HCT116 (cell line): Measurements from ENCODE around the gene TRPM6. TPM values are rescaled to one million over a fixed set of nuclear protein-coding genes. Genes with fewer than 3 reads are reported as not detected.

Experiments used
- ATAC-seq: fragments of 200-7000 bp; cut with Tn5 transposase; 2 replicates; pipeline ENCODE4 v1.9.1; 2020; ENCODE audit warnings: mild to moderate bottlenecking, moderate library complexity
- BruUV-seq: library from RNA; stranded (reverse); fragments of 400-500 nt; replicated peaks from 2 replicates; lab custom pipeline; 2021; lab: Mats Ljungman, UMichigan
- CTCF ChIA-PET: fragments of 300-600 bp; sonication (Branson Sonifier 250); formaldehyde crosslinking; loops from one replicate; lab custom pipeline; 2021; ENCODE audit warnings: antibody characterized with exemption; lab: Charles Lee
- POLR2A ChIA-PET: fragments of 300-600, 350-600 bp; sonication (Branson Sonifier 250); formaldehyde crosslinking; loops from one replicate; lab custom pipeline; 2021; ENCODE audit warnings: antibody characterized with exemption; lab: Charles Lee
- RAD21 ChIA-PET, 2 experiments: fragments of 300-600 bp; sonication (Branson Sonifier 250); formaldehyde crosslinking; loops; one replicate each; lab custom pipeline; 2023; ENCODE audit warnings: low total read pairs in 2 of 2; ENCODE audit not compliant: uncharacterized antibody in 2 of 2, unreplicated experiment in 2 of 2, low non-redundant PET in 1 of 2; lab: Charles Lee
- DNase-seq: peaks from one replicate; pipeline ENCODE4 v3.0.0-alpha.2; 2010; ENCODE audit warnings: low read depth, low spot score
- H2AFZ ChIP-seq: fragments of 200-600 bp; shearing (Covaris generic), sonication (generic); 2 replicates; pipeline ENCODE4 v1.6.1; 2017; ENCODE audit warnings: low read depth, mixed run types, mixed read lengths, antibody characterized with exemption, low read length; ENCODE audit not compliant: poor library complexity, severe bottlenecking
- H3K27ac ChIP-seq: 2 replicates; pipeline ENCODE4 v1.5.1; 2012; ENCODE audit warnings: low read depth, low read length
- H3K27me3 ChIP-seq: fragments of 200-600 bp; sonication (generic); 2 replicates; pipeline ENCODE4 v1.6.1; 2016; ENCODE audit warnings: mixed run types, low read length, mixed read lengths; ENCODE audit not compliant: insufficient read depth
- H3K36me3 ChIP-seq, 2 experiments: fragments of 200-500 bp in 1 of 2; fragments of 200-600 bp in 1 of 2; sonication (Bioruptor generic) in 1 of 2; sonication (generic) in 1 of 2; 2 replicates each; pipeline versions ENCODE4 v1.5.1 to v1.6.1; 2014 to 2016; ENCODE audit warnings: low read length in 2 of 2, inconsistent platforms in 1 of 2, mixed read lengths in 1 of 2, mixed run types in 1 of 2; ENCODE audit not compliant: insufficient read depth in 2 of 2, control insufficient read depth in 1 of 2
- H3K4me1 ChIP-seq, 2 experiments: fragments of 200-600 bp in 1 of 2; sonication (generic) in 1 of 2; 2 replicates each; pipeline versions ENCODE4 v1.5.1 to v1.6.1; 2012 to 2017; ENCODE audit warnings: low read length in 2 of 2, inconsistent platforms in 1 of 2, mild to moderate bottlenecking in 1 of 2, mixed read lengths in 1 of 2, mixed run types in 1 of 2, moderate library complexity in 1 of 2; ENCODE audit not compliant: insufficient read depth in 2 of 2, control insufficient read depth in 1 of 2
- H3K4me2 ChIP-seq: fragments of 200-600 bp; sonication (generic); 2 replicates; pipeline ENCODE4 v1.6.1; 2017; ENCODE audit warnings: mixed run types, low read length, mixed read lengths
- H3K4me3 ChIP-seq, 2 experiments: fragments of 200-600 bp in 1 of 2; sonication (generic) in 1 of 2; replicated peaks in 1 of 2; 2 replicates each; pipeline ENCODE4 v1.5.1; 2011 to 2016; ENCODE audit warnings: low read length in 2 of 2, control low read depth in 1 of 2, low read depth in 1 of 2, mild to moderate bottlenecking in 1 of 2, mixed read lengths in 1 of 2, mixed run types in 1 of 2
- H3K79me2 ChIP-seq: fragments of 200-600 bp; sonication (generic); 2 replicates; pipeline ENCODE4 v1.6.1; 2017; ENCODE audit warnings: mild to moderate bottlenecking, mixed run types, low read length, moderate library complexity, mixed read lengths; ENCODE audit not compliant: insufficient read depth
- H3K9ac ChIP-seq: fragments of 200-600 bp; sonication (generic); 2 replicates; pipeline ENCODE4 v1.6.1; 2016; ENCODE audit warnings: low read length, mixed read lengths
- H3K9me2 ChIP-seq: fragments of 200-600 bp; sonication (generic), shearing (Covaris generic); 2 replicates; pipeline ENCODE4 v1.6.1; 2017; ENCODE audit warnings: mixed run types, mild to moderate bottlenecking, moderate library complexity; ENCODE audit not compliant: insufficient read depth
- H3K9me3 ChIP-seq, 2 experiments: fragments of 200-500 bp in 1 of 2; fragments of 200-600 bp in 1 of 2; sonication (Bioruptor generic) in 1 of 2; sonication (generic) in 1 of 2; 2 replicates each; pipeline ENCODE4 v1.6.1; 2014 to 2017; ENCODE audit warnings: low read length in 2 of 2, mixed read lengths in 2 of 2, inconsistent platforms in 1 of 2, low read depth in 1 of 2, mild to moderate bottlenecking in 1 of 2, mixed run types in 1 of 2, moderate library complexity in 1 of 2; ENCODE audit not compliant: control insufficient read depth in 1 of 2, insufficient read depth in 1 of 2
- H4K20me1 ChIP-seq: fragments of 200-600 bp; sonication (generic), shearing (Covaris generic); 2 replicates; pipeline ENCODE4 v1.6.1; 2017; ENCODE audit warnings: mixed run types, mild to moderate bottlenecking, moderate library complexity; ENCODE audit not compliant: insufficient read depth
- EGR1 ChIP-seq: IDR thresholded peaks from 2 replicates; pipeline ENCODE4 v1.6.1; 2012; ENCODE audit warnings: low read depth
- EZH2 ChIP-seq: fragments of 200-600 bp; sonication (generic); IDR thresholded peaks from 2 replicates; pipeline ENCODE4 v1.6.1; 2017; ENCODE audit warnings: antibody characterized with exemption, mixed run types
- MAX ChIP-seq: IDR thresholded peaks from 2 replicates; pipeline ENCODE4 v1.6.1; 2012
- RAD21 ChIP-seq: IDR thresholded peaks from 2 replicates; pipeline ENCODE4 v1.6.1; 2012; ENCODE audit warnings: low read depth, mild to moderate bottlenecking
- REST ChIP-seq: IDR thresholded peaks from 2 replicates; pipeline ENCODE4 v1.6.1; 2012; ENCODE audit warnings: low read depth
- SIN3A ChIP-seq: IDR thresholded peaks from 2 replicates; pipeline ENCODE4 v1.6.1; 2012; ENCODE audit warnings: low read depth
- intact Hi-C: fragments of 100-400 bp; cut with micrococcal nuclease; formaldehyde crosslinking; loops from 2 replicates; pipeline ENCODE4 v1.10.0; 2022
- total RNA-seq: library from RNA; stranded (reverse); gene quantifications from one replicate; pipeline ENCODE4 v1.2.1, GENCODE V29; 2021; ENCODE audit not compliant: unreplicated experiment

Gene TRPM6
- total RNA-seq, 1 experiment from 2014 or later: 0.44 TPM

GRCh38 chr9:74874220-74874619, 13.5 kb downstream of the TRPM6 start:
- TF ChIP-seq REST (no peak), MAX (no peak), EGR1 (no peak), RAD21 (no peak), EZH2 (no peak), SIN3A (no peak)
- CTCF ChIA-PET: no interaction called here
- Histone ChIP-seq H3K9me2 (no peaks in the 10 kb centered on the region), H3K27me3 (no peaks in the 10 kb centered on the region), H4K20me1 (no peaks in the 10 kb centered on the region), H3K4me1 (no peaks in the 10 kb centered on the region), H3K36me3 (no peaks in the 10 kb centered on the region), H3K79me2 (no peaks in the 10 kb centered on the region), H3K4me2 (no peak overlapping the region), H3K4me3 (no peak overlapping the region), H3K9me3 (peaks cover 0 to 4% of the 10 kb centered on the region in 2 experiments; a peak in 1 of 4 replicates), H2AFZ (no peak overlapping the region), H3K27ac (no peak overlapping the region), H3K9ac (no peak overlapping the region)
- ATAC-seq (no peak), DNase-seq (no peak)
- RAD21 ChIA-PET: no interaction called here
- BruUV-seq: no TSS peak
- POLR2A ChIA-PET: no interaction called here
- intact Hi-C loops: no loop called here
